ENCODE data around the gene SH3GL1. TPM values are rescaled to one million over a fixed set of nuclear protein-coding genes. Genes with fewer than 3 reads are reported as not detected.

SH3GL1 gene
- total and polyA plus RNA-seq, 9 of the 15 experiments (the other 6 are each of a cell fraction or from before 2014, with no cell fraction given) = 1.7 to 75.3 (median 25.7) TPM

DNA sequence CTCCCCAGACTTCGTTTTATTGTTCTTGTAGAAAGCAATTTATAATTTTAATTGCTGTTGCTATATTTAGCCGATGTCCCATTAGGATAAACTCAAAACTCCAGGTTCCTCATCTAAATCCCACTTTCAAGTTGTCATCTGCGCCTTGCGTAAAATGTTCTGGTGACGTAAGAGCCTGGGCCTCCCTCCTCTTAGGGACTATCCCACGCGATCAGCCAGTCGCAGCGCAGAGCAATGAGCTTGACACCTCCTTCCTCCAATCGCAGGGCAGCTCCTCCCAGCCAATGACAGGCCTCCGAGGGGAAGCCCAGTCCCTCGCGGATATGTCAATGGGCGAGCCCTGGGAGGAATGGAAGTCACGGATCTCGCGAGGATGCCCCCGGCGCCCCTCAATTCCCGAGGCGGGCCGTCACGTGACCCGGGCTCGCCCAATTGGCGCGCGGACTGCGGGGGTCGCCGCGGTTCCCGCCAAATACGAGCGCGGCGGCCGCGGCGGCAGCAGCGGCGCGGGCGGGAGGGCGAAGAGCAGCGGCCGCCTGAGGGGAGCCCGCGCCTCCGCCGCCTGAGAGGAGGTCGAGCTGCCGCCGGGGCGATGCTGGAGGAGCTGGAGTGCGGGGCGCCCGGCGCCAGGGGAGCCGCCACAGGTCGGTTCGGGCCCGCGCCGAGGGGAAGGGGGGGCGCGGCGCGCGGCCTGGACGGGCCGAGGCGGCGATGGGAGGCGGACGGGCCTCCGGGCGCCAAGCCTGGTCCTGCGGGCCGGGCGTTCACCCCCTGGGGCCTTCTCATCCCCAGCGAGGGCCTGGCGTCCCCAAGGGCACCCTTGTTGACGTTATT lies 2.0 kb upstream of the SH3GL1 start, which contains the start of gene CHAF1A (continued):
- TF ChIP-seq, protein P1, sequence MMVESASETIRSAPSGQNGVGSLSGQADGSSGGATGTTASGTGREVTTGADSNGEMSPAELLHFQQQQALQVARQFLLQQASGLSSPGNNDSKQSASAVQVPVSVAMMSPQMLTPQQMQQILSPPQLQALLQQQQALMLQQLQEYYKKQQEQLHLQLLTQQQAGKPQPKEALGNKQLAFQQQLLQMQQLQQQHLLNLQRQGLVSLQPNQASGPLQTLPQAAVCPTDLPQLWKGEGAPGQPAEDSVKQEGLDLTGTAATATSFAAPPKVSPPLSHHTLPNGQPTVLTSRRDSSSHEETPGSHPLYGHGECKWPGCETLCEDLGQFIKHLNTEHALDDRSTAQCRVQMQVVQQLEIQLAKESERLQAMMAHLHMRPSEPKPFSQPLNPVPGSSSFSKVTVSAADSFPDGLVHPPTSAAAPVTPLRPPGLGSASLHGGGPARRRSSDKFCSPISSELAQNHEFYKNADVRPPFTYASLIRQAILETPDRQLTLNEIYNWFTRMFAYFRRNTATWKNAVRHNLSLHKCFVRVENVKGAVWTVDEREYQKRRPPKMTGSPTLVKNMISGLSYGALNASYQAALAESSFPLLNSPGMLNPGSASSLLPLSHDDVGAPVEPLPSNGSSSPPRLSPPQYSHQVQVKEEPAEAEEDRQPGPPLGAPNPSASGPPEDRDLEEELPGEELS (CRISPR knock-in tag; IDR thresholded peaks at IDR 0.05; ENCODE audit: borderline replicate concordance) = no peak
- TF ChIP-seq NR2C2 (CRISPR knock-in tag; IDR thresholded peaks at IDR 0.05) (peak; percentile 35; the same call in 1 of the 2 replicates), NR2C2 (tag; IDR thresholded peaks at IDR 0.05) (peak; percentile 90), BRCA1 (IDR thresholded peaks at IDR 0.05) (no peak), BRCA1 (CRISPR knock-in tag; IDR thresholded peaks at IDR 0.05) (no peak), FOS (IDR thresholded peaks at IDR 0.05; ENCODE audit: extremely low read depth, insufficient read length) (peak; percentile 98), EP400 (IDR thresholded peaks at IDR 0.05) (peak; percentile 35; the same call in 1 of the 2 replicates), SLC30A9 (CRISPR knock-in tag; IDR thresholded peaks at IDR 0.05) (no peak), ZBTB17 (CRISPR knock-in tag; IDR thresholded peaks at IDR 0.05) (no peak), NCOA2 (IDR thresholded peaks at IDR 0.05; ENCODE audit: partially characterized antibody in 2 of 2) (no peak), SP2 (IDR thresholded peaks at IDR 0.05; ENCODE audit: extremely low read depth, low read depth, low read length, poor library complexity, severe bottlenecking) (peak; percentile 83)
- TF ChIP-seq, protein P2, sequence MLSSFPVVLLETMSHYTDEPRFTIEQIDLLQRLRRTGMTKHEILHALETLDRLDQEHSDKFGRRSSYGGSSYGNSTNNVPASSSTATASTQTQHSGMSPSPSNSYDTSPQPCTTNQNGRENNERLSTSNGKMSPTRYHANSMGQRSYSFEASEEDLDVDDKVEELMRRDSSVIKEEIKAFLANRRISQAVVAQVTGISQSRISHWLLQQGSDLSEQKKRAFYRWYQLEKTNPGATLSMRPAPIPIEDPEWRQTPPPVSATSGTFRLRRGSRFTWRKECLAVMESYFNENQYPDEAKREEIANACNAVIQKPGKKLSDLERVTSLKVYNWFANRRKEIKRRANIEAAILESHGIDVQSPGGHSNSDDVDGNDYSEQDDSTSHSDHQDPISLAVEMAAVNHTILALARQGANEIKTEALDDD (IDR thresholded peaks at IDR 0.05) = peak; percentile 73; the same call in 1 of the 2 replicates
- TF ChIP-seq, protein P3, sequence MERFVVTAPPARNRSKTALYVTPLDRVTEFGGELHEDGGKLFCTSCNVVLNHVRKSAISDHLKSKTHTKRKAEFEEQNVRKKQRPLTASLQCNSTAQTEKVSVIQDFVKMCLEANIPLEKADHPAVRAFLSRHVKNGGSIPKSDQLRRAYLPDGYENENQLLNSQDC (CRISPR knock-in tag; IDR thresholded peaks at IDR 0.05) = peak; percentile 72; the same call in 1 of the 2 replicates
- TF ChIP-seq, protein P4, sequence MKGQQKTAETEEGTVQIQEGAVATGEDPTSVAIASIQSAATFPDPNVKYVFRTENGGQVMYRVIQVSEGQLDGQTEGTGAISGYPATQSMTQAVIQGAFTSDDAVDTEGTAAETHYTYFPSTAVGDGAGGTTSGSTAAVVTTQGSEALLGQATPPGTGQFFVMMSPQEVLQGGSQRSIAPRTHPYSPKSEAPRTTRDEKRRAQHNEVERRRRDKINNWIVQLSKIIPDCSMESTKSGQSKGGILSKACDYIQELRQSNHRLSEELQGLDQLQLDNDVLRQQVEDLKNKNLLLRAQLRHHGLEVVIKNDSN (CRISPR knock-in tag; IDR thresholded peaks at IDR 0.05) = peak; percentile 97
- TF ChIP-seq, protein P5, sequence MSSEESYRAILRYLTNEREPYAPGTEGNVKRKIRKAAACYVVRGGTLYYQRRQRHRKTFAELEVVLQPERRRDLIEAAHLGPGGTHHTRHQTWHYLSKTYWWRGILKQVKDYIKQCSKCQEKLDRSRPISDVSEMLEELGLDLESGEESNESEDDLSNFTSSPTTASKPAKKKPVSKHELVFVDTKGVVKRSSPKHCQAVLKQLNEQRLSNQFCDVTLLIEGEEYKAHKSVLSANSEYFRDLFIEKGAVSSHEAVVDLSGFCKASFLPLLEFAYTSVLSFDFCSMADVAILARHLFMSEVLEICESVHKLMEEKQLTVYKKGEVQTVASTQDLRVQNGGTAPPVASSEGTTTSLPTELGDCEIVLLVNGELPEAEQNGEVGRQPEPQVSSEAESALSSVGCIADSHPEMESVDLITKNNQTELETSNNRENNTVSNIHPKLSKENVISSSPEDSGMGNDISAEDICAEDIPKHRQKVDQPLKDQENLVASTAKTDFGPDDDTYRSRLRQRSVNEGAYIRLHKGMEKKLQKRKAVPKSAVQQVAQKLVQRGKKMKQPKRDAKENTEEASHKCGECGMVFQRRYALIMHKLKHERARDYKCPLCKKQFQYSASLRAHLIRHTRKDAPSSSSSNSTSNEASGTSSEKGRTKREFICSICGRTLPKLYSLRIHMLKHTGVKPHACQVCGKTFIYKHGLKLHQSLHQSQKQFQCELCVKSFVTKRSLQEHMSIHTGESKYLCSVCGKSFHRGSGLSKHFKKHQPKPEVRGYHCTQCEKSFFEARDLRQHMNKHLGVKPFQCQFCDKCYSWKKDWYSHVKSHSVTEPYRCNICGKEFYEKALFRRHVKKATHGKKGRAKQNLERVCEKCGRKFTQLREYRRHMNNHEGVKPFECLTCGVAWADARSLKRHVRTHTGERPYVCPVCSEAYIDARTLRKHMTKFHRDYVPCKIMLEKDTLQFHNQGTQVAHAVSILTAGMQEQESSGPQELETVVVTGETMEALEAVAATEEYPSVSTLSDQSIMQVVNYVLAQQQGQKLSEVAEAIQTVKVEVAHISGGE (CRISPR knock-in tag; IDR thresholded peaks at IDR 0.05) = no peak
- TF ChIP-seq, protein P6, sequence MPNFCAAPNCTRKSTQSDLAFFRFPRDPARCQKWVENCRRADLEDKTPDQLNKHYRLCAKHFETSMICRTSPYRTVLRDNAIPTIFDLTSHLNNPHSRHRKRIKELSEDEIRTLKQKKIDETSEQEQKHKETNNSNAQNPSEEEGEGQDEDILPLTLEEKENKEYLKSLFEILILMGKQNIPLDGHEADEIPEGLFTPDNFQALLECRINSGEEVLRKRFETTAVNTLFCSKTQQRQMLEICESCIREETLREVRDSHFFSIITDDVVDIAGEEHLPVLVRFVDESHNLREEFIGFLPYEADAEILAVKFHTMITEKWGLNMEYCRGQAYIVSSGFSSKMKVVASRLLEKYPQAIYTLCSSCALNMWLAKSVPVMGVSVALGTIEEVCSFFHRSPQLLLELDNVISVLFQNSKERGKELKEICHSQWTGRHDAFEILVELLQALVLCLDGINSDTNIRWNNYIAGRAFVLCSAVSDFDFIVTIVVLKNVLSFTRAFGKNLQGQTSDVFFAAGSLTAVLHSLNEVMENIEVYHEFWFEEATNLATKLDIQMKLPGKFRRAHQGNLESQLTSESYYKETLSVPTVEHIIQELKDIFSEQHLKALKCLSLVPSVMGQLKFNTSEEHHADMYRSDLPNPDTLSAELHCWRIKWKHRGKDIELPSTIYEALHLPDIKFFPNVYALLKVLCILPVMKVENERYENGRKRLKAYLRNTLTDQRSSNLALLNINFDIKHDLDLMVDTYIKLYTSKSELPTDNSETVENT (CRISPR knock-in tag; IDR thresholded peaks at IDR 0.05) = peak; percentile 87

Data from K562 (cell line).